Keratinocyte (primary cell): ENCODE measurements around the gene MSH2. TPM values are rescaled to one million over a fixed set of nuclear protein-coding genes. Genes with fewer than 3 reads are reported as not detected.

Source experiments
- DNase-seq: peaks from one replicate; pipeline ENCODE4 v3.0.0-alpha.2; 2011; ENCODE audit warnings: low read depth, missing footprints, low spot score
- FAIRE-seq: peaks from 2 replicates; lab custom pipeline; 2011; peaks lifted over from hg19 to GRCh38; lab: Jason Lieb, UNC
- H2AFZ ChIP-seq: 2 replicates; pipeline ENCODE4 v1.6.0; 2012; ENCODE audit warnings: low read length, control low read depth, inconsistent platforms; ENCODE audit not compliant: control insufficient read depth
- H3K27ac ChIP-seq: 2 replicates; pipeline ENCODE4 v1.5.1; 2011; ENCODE audit warnings: low read length; ENCODE audit not compliant: control insufficient read depth, insufficient read depth
- H3K27me3 ChIP-seq: 3 replicates; pipeline ENCODE4 v1.6.0; 2011; ENCODE audit warnings: low read length; ENCODE audit not compliant: control insufficient read depth, insufficient read depth; ENCODE audit errors: extremely low read depth
- H3K36me3 ChIP-seq, 2 experiments: 2 replicates in 1 of 2; 3 replicates in 1 of 2; pipeline ENCODE4 v1.5.1; 2011; ENCODE audit warnings: low read length in 2 of 2, mild to moderate bottlenecking in 1 of 2; ENCODE audit not compliant: control insufficient read depth in 2 of 2, insufficient read depth in 2 of 2; ENCODE audit errors: extremely low read depth in 1 of 2
- H3K4me1 ChIP-seq: 3 replicates; pipeline ENCODE4 v1.5.1; 2011; ENCODE audit warnings: low read length; ENCODE audit not compliant: control insufficient read depth, insufficient read depth; ENCODE audit errors: extremely low read depth
- H3K4me2 ChIP-seq: 3 replicates; pipeline ENCODE4 v1.6.0; 2011; ENCODE audit warnings: low read depth, low read length; ENCODE audit not compliant: control insufficient read depth, insufficient read depth; ENCODE audit errors: extremely low read depth
- H3K4me3 ChIP-seq, 3 experiments: fragments of 200-600 bp in 1 of 3; sonication (generic) in 1 of 3; 2 replicates in 2 of 3; 3 replicates in 1 of 3; pipeline ENCODE4 v1.5.1; 2011 to 2016; ENCODE audit warnings: low read length in 3 of 3, mild to moderate bottlenecking in 3 of 3, control low read depth in 2 of 3, inconsistent platforms in 1 of 3, low read depth in 1 of 3, mixed read lengths in 1 of 3, mixed run types in 1 of 3, moderate library complexity in 1 of 3; ENCODE audit not compliant: control insufficient read depth in 2 of 3, insufficient read depth in 2 of 3; ENCODE audit errors: extremely low read depth in 1 of 3
- H3K79me2 ChIP-seq: 2 replicates; pipeline ENCODE4 v1.6.0; 2012; ENCODE audit warnings: low read length; ENCODE audit not compliant: control insufficient read depth, insufficient read depth
- H3K9ac ChIP-seq: 3 replicates; pipeline ENCODE4 v1.6.0; 2011; ENCODE audit warnings: low read length; ENCODE audit not compliant: control insufficient read depth, insufficient read depth; ENCODE audit errors: extremely low read depth
- H3K9me1 ChIP-seq: 3 replicates; pipeline ENCODE4 v1.6.0; 2011; ENCODE audit warnings: low read length; ENCODE audit not compliant: control insufficient read depth, insufficient read depth; ENCODE audit errors: extremely low read depth
- H3K9me3 ChIP-seq: 2 replicates; pipeline ENCODE4 v1.5.1; 2012; ENCODE audit warnings: low read depth, low read length; ENCODE audit not compliant: control insufficient read depth
- H4K20me1 ChIP-seq: 3 replicates; pipeline ENCODE4 v1.6.0; 2011; ENCODE audit warnings: low read length; ENCODE audit not compliant: control insufficient read depth, insufficient read depth; ENCODE audit errors: extremely low read depth
- EZH2 ChIP-seq: IDR thresholded peaks from one replicate; pipeline ENCODE4 v1.6.1; 2012; ENCODE audit warnings: inconsistent platforms, mild to moderate bottlenecking, low read length, moderate library complexity
- dilution Hi-C: fragments of 300-500 bp; cut with MboI; formaldehyde crosslinking; loops from one replicate; pipeline ENCODE4 v1.7.0; 2020; ENCODE audit warnings: low sequenced_read_pairs; ENCODE audit not compliant: extremely low pct_ligation_motif_present
- polyA plus RNA-seq, 5 experiments: library from polyadenylated mRNA; depleted of rRNA in 3 of 5; stranded (reverse) in 3 of 5; stranded (forward) in 1 of 5; unstranded in 1 of 5; fragments of >200 nt; gene quantifications; 1 replicate in 1 of 5; 2 replicates in 3 of 5; 3 replicates in 1 of 5; pipeline versions ENCODE4 v1.2.1 to v1.2.3, GENCODE V29; 2011 to 2012; ENCODE audit warnings: missing spikeins in 2 of 5, low read depth in 1 of 5, low replicate concordance in 1 of 5
- TF ChIP-seq, protein P1 (sequence below), 3 experiments: IDR thresholded peaks in 1 of 3; conservative IDR thresholded peaks in 1 of 3; optimal IDR thresholded peaks in 1 of 3; 2 replicates in 2 of 3; 3 replicates in 1 of 3; pipeline versions ENCODE3 to v1.5.1; 2011; ENCODE audit warnings: low read length in 3 of 3, mild to moderate bottlenecking in 3 of 3, moderate library complexity in 2 of 3, control low read depth in 1 of 3, inconsistent platforms in 1 of 3; ENCODE audit not compliant: insufficient read depth in 2 of 3; ENCODE audit errors: extremely low read depth in 1 of 3

The MSH2 gene
- polyA plus RNA-seq, 1 donor (not counting 4 experiments of a cell fraction or from before 2014, with no cell fraction given) = 16.8 TPM

DNA sequence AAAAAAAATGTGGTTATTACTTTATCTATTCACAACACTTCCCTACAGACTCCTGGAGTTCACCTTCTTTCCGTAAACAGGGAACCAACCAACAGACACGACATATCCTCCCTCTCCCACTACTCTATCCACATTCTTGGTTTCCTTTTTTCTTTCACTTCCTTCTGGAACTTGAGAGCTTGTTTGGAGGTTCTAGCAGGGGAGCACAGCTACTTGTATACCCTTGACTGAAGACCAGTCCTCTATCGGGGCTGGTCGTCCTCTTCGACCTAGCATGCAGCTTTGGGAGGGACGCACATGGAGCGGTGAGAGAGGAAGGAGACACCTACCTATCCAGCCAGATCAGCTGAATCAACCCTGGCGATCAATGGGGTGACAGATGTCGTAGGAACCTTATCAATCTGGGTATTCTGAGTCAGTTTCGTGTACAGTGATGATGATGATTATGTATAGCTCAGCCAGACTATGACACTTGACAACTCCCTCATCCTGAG is 43.5 kb upstream of the MSH2 start:
- Histone ChIP-seq H3K4me3 (no peak overlapping the region), H3K9me3 (no peaks in the 10 kb centered on the region), H3K4me1 (peaks cover 9% of the 10 kb centered on the region), H3K27me3 (no peaks in the 10 kb centered on the region), H3K79me2 (no peaks in the 10 kb centered on the region), H3K9ac (no peak overlapping the region), H4K20me1 (no peaks in the 10 kb centered on the region), H3K36me3 (no peaks in the 10 kb centered on the region), H3K27ac (no peak overlapping the region), H3K4me2 (no peak overlapping the region), H3K9me1 (no peaks in the 10 kb centered on the region), H2AFZ (no peak overlapping the region)
- dilution Hi-C loops = no loop called here
- FAIRE-seq (no peak), DNase-seq (no peak)
- TF ChIP-seq, protein P1, sequence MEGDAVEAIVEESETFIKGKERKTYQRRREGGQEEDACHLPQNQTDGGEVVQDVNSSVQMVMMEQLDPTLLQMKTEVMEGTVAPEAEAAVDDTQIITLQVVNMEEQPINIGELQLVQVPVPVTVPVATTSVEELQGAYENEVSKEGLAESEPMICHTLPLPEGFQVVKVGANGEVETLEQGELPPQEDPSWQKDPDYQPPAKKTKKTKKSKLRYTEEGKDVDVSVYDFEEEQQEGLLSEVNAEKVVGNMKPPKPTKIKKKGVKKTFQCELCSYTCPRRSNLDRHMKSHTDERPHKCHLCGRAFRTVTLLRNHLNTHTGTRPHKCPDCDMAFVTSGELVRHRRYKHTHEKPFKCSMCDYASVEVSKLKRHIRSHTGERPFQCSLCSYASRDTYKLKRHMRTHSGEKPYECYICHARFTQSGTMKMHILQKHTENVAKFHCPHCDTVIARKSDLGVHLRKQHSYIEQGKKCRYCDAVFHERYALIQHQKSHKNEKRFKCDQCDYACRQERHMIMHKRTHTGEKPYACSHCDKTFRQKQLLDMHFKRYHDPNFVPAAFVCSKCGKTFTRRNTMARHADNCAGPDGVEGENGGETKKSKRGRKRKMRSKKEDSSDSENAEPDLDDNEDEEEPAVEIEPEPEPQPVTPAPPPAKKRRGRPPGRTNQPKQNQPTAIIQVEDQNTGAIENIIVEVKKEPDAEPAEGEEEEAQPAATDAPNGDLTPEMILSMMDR (optimal IDR thresholded peaks at IDR 0.05 in 1 of 3, IDR thresholded peaks at IDR 0.05 in 1 of 3, conservative IDR thresholded peaks at IDR 0.05 in 1 of 3; ENCODE audit: extremely low read depth in 1 of 3, insufficient read depth in 2 of 3, low read length in 3 of 3) = no peak
- TF ChIP-seq EZH2 = no peak

DNA sequence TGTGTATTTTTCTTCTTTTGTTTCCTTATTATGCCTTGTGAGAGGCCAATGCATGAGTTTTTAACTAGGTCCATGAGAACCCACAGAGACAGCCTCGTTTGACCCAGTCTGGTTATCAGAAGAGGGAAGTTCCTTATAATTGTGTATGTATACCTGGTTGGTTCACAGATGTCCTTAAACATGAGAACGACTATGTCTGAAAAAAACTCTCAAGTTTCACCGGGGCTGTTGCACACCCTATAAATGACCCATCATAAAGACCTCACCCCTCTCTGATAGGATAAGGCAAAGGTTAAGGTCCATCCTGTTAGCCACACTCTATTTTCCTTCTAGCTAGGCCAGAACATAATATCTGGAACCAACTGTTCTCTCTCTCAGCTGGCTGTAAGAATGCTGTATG is 42.7 kb upstream of the MSH2 start:
- no peak overlapping the region for H3K27ac ChIP-seq
- dilution Hi-C loops = no loop called here

More for the DNA sequence above, 42.7 kb upstream of the MSH2 start:
- H3K27me3 ChIP-seq = no peaks in the 10 kb centered on the region
- H3K4me3 ChIP-seq = no peak overlapping the region
- no peak for TF ChIP-seq EZH2
- TF ChIP-seq, protein P1 (optimal IDR thresholded peaks at IDR 0.05 in 1 of 3, IDR thresholded peaks at IDR 0.05 in 1 of 3, conservative IDR thresholded peaks at IDR 0.05 in 1 of 3; ENCODE audit: extremely low read depth in 1 of 3, insufficient read depth in 2 of 3, low read length in 3 of 3) = no peak
- no peak for FAIRE-seq
- H3K79me2 ChIP-seq = no peaks in the 10 kb centered on the region
- DNase-seq = no peak
- H3K4me1 ChIP-seq = peaks cover 5% of the 10 kb centered on the region
- no peaks in the 10 kb centered on the region for H3K36me3 ChIP-seq
- no peak overlapping the region for H3K9ac ChIP-seq
- H3K9me1 ChIP-seq = no peaks in the 10 kb centered on the region
- no peak overlapping the region for H2AFZ ChIP-seq
- no peaks in the 10 kb centered on the region for H3K9me3 ChIP-seq
- no peak overlapping the region for H3K4me2 ChIP-seq
- no peaks in the 10 kb centered on the region for H4K20me1 ChIP-seq
